Measurements from ENCODE around the gene CHRND. TPM values are rescaled to one million over a fixed set of nuclear protein-coding genes. Genes with fewer than 3 reads are reported as not detected.

Gene CHRND
- total RNA-seq = 0.57 TPM
- polyA plus RNA-seq = 0.43 TPM
- long read RNA-seq, donor 1 = 0 reads
- long read RNA-seq, donor 2 = 0 reads
- long read RNA-seq, donor 3 = 0 reads
- long read RNA-seq, donor 4 = 0 reads
- long read RNA-seq, donor 5, partial matches to known transcripts = 0 of 1 reads
- long read RNA-seq, donor 5, other reads (novel, unspliced or antisense) = 0 of 1 reads
- long read RNA-seq, donor 6 = 0 reads
- long read RNA-seq, donor 7 = 0 reads
- long read RNA-seq, donor 8 = 0 reads
- long read RNA-seq, donor 9 = 0 reads
- long read RNA-seq, donor 10 = 0 reads

DNA sequence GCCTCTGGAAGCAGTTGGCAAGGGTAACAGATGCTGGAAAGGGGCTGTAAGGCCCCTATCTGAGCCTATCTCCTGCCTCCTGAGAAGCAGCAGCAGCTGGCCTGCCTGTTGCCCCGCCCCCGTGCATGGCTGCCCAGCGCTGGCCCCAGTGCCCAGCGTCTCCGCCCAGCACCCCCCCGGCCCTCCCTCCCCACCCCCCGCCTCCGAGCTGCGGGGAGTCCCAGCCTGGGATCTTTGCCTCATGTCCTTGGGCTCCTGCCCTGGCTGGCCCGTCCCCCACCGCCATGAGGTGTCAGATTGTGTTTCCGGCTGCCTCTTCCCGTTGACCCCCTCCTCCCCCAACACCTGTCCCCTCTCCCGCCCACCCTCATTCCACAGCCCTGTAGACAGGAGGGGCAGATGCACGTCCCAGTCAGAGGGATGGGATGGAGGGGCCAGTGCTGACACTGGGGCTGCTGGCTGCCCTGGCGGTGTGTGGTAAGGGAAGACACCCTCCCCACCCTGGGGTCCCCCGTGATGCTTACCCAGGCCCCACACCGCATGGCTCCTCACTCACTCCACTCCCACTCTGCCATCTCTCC is at the start of gene CHRND:
Gene CHRND, plus strand, starts transcription at position 370 of the 581 bp plus-strand sequence. Its CDS starts 56 bp downstream, at position 426.
- no peak within 1 kb of the TSS for H3K27ac ChIP-seq (ENCODE audit: low read depth in 1 of 2, low read length in 1 of 2)
- no peak within 1 kb of the TSS for H3K4me3 ChIP-seq (ENCODE audit: low read length in 2 of 2)
- 30% methylated on average over 18 of the region's 18 CpGs for WGBS
- no peaks in the 10 kb centered on the region for H3K36me3 ChIP-seq (ENCODE audit: control insufficient read depth in 2 of 2, insufficient read depth in 2 of 2, low read length in 1 of 2)
- no peaks in the 10 kb centered on the region for H3K9me3 ChIP-seq (ENCODE audit: control insufficient read depth in 2 of 2, insufficient read depth in 1 of 2, low read length in 1 of 2)
- peaks cover 48 to 79% of the 10 kb centered on the region in 2 donors for H3K27me3 ChIP-seq (ENCODE audit: control insufficient read depth in 2 of 2, insufficient read depth in 1 of 2, low read length in 1 of 2)
- no peak for DNase-seq (ENCODE audit: low read depth in 6 of 9, low spot score in 9 of 9)
- peaks cover 0 to 6% of the 10 kb centered on the region in 2 donors for H3K4me1 ChIP-seq (ENCODE audit: control insufficient read depth in 2 of 2, insufficient read depth in 2 of 2, low read length in 2 of 2)

DNA sequence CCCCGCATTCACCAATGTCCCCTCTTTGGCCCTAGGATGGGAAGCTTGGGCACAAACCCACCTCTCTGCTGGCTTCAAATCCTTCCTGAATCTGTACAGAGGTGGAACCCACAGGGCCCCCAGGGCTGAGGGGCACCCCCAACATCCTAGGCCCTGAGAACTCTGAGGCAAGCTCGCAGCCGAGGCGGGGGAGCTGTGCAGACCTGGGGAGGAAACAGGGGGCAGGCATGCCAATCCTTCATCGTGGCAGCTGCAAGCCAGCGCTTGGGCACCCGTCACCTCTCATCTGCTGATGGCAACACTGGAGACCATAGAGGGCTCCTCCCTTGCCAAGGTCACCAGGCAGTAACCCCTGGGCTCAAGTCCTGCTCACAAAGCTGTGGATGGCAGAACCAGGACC is 49.2 kb upstream of the CHRND start:
- no peak overlapping the region for H3K4me3 ChIP-seq (ENCODE audit: low read length in 2 of 2)
- WGBS = 95% methylated on average over 7 of the region's 7 CpGs
- DNase-seq (ENCODE audit: low read depth in 6 of 9, low spot score in 9 of 9) = no peak
- peaks cover 3 to 57% of the 10 kb centered on the region in 2 donors for H3K27me3 ChIP-seq (ENCODE audit: control insufficient read depth in 2 of 2, insufficient read depth in 1 of 2, low read length in 1 of 2)
- H3K36me3 ChIP-seq (ENCODE audit: control insufficient read depth in 2 of 2, insufficient read depth in 2 of 2, low read length in 1 of 2) = no peaks in the 10 kb centered on the region
- no peaks in the 10 kb centered on the region for H3K9me3 ChIP-seq (ENCODE audit: control insufficient read depth in 2 of 2, insufficient read depth in 1 of 2, low read length in 1 of 2)
- H3K27ac ChIP-seq (ENCODE audit: low read depth in 1 of 2, low read length in 1 of 2) = no peak overlapping the region
- H3K4me1 ChIP-seq (ENCODE audit: control insufficient read depth in 2 of 2, insufficient read depth in 2 of 2, low read length in 2 of 2) = no peaks in the 10 kb centered on the region

- no peak overlapping the region for H3K4me3 ChIP-seq (ENCODE audit: low read length in 2 of 2)
- 95% methylated on average over 13 of the region's 13 CpGs for WGBS
- no peak for DNase-seq (ENCODE audit: low read depth in 6 of 9, low spot score in 9 of 9)
- H3K4me1 ChIP-seq (ENCODE audit: control insufficient read depth in 2 of 2, insufficient read depth in 2 of 2, low read length in 2 of 2) = no peaks in the 10 kb centered on the region
- no peak overlapping the region for H3K27ac ChIP-seq (ENCODE audit: low read depth in 1 of 2, low read length in 1 of 2)
- H3K9me3 ChIP-seq (ENCODE audit: control insufficient read depth in 2 of 2, insufficient read depth in 1 of 2, low read length in 1 of 2) = no peaks in the 10 kb centered on the region
- H3K36me3 ChIP-seq (ENCODE audit: control insufficient read depth in 2 of 2, insufficient read depth in 2 of 2, low read length in 1 of 2) = no peaks in the 10 kb centered on the region
- H3K27me3 ChIP-seq (ENCODE audit: control insufficient read depth in 2 of 2, insufficient read depth in 1 of 2, low read length in 1 of 2) = peaks cover under 1 to 66% of the 10 kb centered on the region in 2 donors
Observed at GRCh38 chr2:232477751-232478510, 48.0 kb upstream of the CHRND start.

DNA sequence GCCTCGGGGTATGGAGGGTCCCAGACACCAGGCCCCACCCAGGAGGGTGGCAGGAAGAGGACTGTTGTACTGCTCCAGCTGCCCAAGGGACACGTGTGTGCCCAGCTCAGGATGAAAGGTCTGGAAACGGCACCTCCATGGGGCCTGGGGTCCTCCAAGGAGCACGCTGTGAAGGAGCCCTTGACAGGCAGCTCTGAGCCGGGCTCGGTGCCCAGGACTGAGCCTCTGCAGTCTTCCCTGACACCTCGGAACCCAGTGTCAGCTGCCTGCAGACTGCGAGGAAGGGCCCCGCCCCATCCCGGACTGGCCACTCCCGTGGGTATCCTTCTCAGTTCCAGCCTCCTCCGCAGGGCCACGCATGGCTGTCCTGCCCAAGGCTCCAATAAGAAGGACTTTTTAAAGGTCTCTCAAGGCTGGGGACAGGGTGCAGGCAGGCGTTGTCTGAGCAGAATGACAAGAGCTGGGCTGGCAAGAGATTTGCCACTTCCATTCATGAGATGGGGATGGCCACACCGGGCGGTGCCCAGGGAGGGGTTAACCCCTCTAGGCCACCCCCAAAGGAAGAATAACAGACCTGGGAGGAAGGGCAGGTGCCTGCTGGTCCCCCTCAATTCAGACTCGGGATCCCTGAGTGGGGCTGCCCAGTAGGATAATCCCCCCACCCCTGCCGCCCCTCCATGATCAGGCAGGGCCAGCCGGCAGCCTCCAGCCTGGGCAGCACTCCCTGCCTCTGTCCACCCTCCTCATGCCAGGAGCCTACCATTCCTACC is 47.2 kb upstream of the CHRND start:
- Histone ChIP-seq H3K9me3 (ENCODE audit: control insufficient read depth in 2 of 2, insufficient read depth in 1 of 2, low read length in 1 of 2) (no peaks in the 10 kb centered on the region), H3K4me3 (ENCODE audit: low read length in 2 of 2) (no peak overlapping the region), H3K4me1 (ENCODE audit: control insufficient read depth in 2 of 2, insufficient read depth in 2 of 2, low read length in 2 of 2) (no peaks in the 10 kb centered on the region), H3K36me3 (ENCODE audit: control insufficient read depth in 2 of 2, insufficient read depth in 2 of 2, low read length in 1 of 2) (no peaks in the 10 kb centered on the region), H3K27ac (ENCODE audit: low read depth in 1 of 2, low read length in 1 of 2) (no peak overlapping the region), H3K27me3 (ENCODE audit: control insufficient read depth in 2 of 2, insufficient read depth in 1 of 2, low read length in 1 of 2) (peaks cover under 1 to 66% of the 10 kb centered on the region in 2 donors)
- WGBS = 92% methylated on average over 19 of the region's 19 CpGs
- no peak for DNase-seq (ENCODE audit: low read depth in 6 of 9, low spot score in 9 of 9)

- H3K27me3 ChIP-seq (ENCODE audit: control insufficient read depth in 2 of 2, insufficient read depth in 1 of 2, low read length in 1 of 2) = peaks cover 9 to 67% of the 10 kb centered on the region in 2 donors
- H3K27ac ChIP-seq (ENCODE audit: low read depth in 1 of 2, low read length in 1 of 2) = no peak overlapping the region
- H3K36me3 ChIP-seq (ENCODE audit: control insufficient read depth in 2 of 2, insufficient read depth in 2 of 2, low read length in 1 of 2) = no peaks in the 10 kb centered on the region
- peaks cover 0 to 1% of the 10 kb centered on the region in 2 donors for H3K9me3 ChIP-seq (ENCODE audit: control insufficient read depth in 2 of 2, insufficient read depth in 1 of 2, low read length in 1 of 2)
- H3K4me1 ChIP-seq (ENCODE audit: control insufficient read depth in 2 of 2, insufficient read depth in 2 of 2, low read length in 2 of 2) = no peaks in the 10 kb centered on the region
- WGBS = 87% methylated on average over 21 of the region's 21 CpGs
- no peak for DNase-seq (ENCODE audit: low read depth in 6 of 9, low spot score in 9 of 9)
- no peak overlapping the region for H3K4me3 ChIP-seq (ENCODE audit: low read length in 2 of 2)
Observed at GRCh38 chr2:232479341-232480200, 46.4 kb upstream of the CHRND start.

DNA sequence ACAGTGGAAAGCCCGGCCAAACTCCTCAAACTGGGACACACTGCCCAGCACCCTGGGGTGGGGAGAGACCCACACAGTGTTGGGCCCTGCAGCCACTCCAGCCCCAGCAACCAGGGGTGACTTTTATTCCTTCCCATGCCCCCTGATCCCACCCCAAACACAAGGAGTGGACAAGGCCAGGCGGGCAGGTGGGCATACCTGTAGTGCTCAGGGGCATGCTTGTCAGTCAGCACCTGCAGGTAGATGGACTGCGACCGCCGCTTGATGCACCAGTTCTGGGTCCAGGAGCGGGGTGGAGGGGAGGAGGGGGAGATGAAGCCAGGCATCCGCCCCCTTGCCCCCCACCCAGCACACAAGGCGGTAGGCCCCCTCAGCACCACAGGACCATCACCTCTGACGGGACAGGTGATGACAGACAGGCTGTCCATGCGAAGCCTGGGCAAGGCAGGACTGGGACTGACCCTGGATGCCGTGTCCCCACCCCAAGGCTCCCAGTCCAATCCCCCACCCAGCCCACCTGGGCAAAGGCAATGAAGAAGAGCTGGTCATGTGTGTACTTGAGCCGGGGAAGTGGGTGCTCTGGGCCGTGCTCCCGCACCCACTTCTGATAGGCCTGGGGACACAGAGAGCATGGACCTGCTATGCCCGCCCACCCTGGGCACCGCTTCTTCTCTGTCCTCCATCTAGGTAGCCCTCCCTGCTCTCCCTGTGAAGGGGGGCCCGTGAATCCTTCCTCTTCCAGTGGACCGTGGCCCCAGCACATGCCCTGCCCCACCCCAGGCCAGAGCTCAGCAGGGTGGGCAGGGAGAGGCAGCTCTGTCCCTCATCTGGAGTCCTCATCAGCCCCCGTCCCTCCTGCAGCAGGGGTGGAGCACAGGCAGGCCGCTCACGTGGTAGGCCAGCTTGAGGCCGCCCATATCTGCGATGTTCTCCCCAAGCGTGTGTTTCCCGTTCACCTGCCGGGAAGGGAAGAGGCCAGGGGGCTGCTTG is 45.5 kb upstream of the CHRND start:
- Histone ChIP-seq H3K27ac (ENCODE audit: low read depth in 1 of 2, low read length in 1 of 2) (no peak overlapping the region), H3K9me3 (ENCODE audit: control insufficient read depth in 2 of 2, insufficient read depth in 1 of 2, low read length in 1 of 2) (peaks cover 0 to 4% of the 10 kb centered on the region in 2 donors), H3K36me3 (ENCODE audit: control insufficient read depth in 2 of 2, insufficient read depth in 2 of 2, low read length in 1 of 2) (no peaks in the 10 kb centered on the region), H3K4me3 (ENCODE audit: low read length in 2 of 2) (no peak overlapping the region), H3K27me3 (ENCODE audit: control insufficient read depth in 2 of 2, insufficient read depth in 1 of 2, low read length in 1 of 2) (peaks cover 18 to 71% of the 10 kb centered on the region in 2 donors), H3K4me1 (ENCODE audit: control insufficient read depth in 2 of 2, insufficient read depth in 2 of 2, low read length in 2 of 2) (no peaks in the 10 kb centered on the region)
- DNase-seq (ENCODE audit: low read depth in 6 of 9, low spot score in 9 of 9) = no peak
- 88% methylated on average over 26 of the region's 26 CpGs for WGBS

GRCh38 chr2:232481322-232482140 is 44.4 kb upstream of the CHRND start:
- Histone ChIP-seq H3K27ac (ENCODE audit: low read depth in 1 of 2, low read length in 1 of 2) (no peak overlapping the region), H3K27me3 (ENCODE audit: control insufficient read depth in 2 of 2, insufficient read depth in 1 of 2, low read length in 1 of 2) (peaks cover 29 to 79% of the 10 kb centered on the region in 2 donors)
- no peak for DNase-seq (ENCODE audit: low read depth in 6 of 9, low spot score in 9 of 9)

More at GRCh38 chr2:232481322-232482140, 44.4 kb upstream of the CHRND start:
- 95% methylated on average over 29 of the region's 29 CpGs for WGBS
- Histone ChIP-seq H3K36me3 (ENCODE audit: control insufficient read depth in 2 of 2, insufficient read depth in 2 of 2, low read length in 1 of 2) (no peaks in the 10 kb centered on the region), H3K4me3 (ENCODE audit: low read length in 2 of 2) (no peak overlapping the region), H3K4me1 (ENCODE audit: control insufficient read depth in 2 of 2, insufficient read depth in 2 of 2, low read length in 2 of 2) (no peaks in the 10 kb centered on the region), H3K9me3 (ENCODE audit: control insufficient read depth in 2 of 2, insufficient read depth in 1 of 2, low read length in 1 of 2) (peaks cover 0 to 4% of the 10 kb centered on the region in 2 donors)

Data from thymus (tissue), 14 donors.